NCI-H146 treated with DMSO at 0.1 percent for 48 hours (cell line): ENCODE data around the gene ZNF443.
"Not testable (repeated sequence)": the region's sequence is repeated elsewhere in the genome, so short reads cannot be mapped to it uniquely, and the experiment has no call there.

Experiments
- DNase-seq: peaks from one replicate; lab custom pipeline; 2025; ENCODE audit not compliant: unreplicated experiment; lab: John Stamatoyannopoulos, UW

The ZNF443 gene

DNA sequence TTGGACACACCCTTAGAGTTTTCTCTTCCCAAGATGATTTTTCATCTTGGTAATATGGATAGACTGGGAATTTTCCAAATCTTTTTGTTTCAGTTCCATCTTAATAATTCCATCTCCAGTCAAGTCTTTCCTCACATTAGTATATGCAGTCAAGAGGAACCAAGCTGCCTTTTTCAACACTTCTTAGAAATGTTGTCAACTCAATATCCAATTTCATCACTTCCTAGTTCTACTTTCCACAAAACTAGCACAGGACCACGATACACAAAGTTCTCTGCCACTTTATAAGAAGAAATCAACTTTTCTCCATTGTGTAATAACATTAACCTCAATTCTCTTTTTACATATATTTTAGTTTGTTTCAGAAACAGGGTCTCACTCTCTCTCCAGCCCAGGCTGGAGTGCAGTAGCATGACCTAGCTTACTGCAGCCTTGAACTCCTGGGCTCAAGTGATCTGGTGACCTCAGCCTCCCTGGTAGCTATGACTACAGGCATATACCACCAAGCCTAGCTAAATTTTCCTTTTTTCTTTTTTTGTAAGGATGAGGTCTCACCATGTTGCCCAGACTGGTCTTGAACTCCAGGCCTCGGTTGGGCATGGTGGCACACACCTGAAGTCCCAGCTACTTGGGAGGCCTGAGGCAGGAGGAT lies 15.5 kb downstream of the ZNF443 start:
- no peak for DNase-seq

DNA sequence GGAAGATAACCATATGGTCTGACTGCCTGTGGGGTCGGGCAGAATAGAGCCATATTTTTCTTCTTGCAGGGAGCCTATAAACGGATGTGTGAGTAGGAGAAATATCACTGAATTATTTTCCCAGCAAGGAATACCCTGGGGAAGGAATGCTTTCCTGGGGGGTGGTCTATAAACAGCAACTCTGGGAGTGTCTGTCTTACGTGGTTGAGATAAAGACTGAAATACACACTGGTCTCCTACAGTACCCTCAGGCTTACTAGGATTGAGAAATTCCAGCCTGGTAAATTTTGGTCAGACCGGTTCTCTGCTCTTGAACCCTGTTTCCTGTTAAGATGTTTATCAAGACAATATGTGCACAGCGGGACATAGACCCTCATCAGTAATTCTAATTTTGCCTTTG lies 23.5 kb downstream of the ZNF443 start:
- DNase-seq, result not testable (repeated sequence)

DNA sequence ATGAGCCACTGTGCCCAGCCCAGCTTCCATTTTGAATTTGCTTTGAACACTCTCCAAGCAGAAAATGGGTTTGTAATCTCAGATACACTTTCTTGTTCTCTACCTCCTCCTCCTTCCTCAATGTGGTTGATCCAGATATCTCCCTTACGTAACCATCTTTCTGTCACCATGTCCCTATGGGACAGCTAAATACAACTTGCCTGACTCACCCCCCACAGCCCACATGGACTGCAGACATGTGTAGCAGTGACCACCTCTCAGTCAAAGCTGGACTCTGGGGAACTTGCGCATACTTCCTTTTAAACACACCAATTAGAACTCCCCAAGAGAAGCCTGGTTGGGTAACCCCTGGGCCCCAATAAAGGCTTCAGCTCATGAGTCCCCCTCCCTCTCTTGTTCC lies 28.9 kb downstream of the ZNF443 start:
- DNase-seq, result no peak

DNA sequence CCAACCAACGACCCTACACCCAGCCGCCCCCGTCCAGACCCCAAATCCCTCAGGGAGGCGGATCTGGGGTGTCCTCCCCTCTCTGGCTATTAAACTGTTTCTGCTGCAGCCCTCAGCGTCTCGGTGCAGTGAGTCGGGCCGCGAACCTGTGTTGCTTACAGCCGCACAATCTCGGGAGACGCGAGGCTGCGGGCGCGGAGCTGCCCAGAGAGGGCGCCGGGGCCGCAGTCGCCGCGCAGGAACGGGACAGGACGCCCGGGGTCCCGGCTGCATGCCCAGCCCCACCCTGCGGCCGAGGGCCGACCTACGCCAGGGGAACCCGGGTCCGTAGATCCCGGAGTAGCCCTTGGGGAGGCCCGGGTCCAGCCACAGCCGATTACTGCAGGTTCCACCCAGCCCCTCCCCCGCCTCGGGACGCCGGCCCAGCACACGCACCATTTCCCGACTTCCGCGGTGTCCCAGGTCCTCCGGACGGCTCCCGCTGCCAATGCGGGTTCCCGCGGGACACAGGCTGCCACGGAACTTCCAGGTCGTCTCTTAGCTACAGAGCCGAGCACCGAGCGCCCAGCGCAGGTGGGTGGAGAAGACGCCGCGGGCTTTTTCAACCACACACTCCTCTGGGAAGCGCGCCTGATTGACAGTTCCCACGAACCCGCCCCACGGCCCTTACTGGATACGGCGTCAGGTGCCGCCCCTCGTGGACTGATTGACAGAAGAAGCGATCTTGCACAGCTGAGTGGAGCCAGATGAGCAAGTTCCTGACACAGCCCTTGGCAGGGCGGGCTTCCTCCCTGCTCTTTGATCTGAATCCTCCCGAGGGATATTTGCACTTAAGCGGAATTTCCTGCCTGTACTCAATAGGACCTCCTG lies 40.0 kb downstream of the ZNF443 start, which contains the start of gene ZNF799:
TSS of gene ZNF799 (minus strand) at position 639 of the 870 bp plus-strand sequence. CDS start at position 438, 201 bp downstream.
- peak; percentile 98 for DNase-seq

DNA sequence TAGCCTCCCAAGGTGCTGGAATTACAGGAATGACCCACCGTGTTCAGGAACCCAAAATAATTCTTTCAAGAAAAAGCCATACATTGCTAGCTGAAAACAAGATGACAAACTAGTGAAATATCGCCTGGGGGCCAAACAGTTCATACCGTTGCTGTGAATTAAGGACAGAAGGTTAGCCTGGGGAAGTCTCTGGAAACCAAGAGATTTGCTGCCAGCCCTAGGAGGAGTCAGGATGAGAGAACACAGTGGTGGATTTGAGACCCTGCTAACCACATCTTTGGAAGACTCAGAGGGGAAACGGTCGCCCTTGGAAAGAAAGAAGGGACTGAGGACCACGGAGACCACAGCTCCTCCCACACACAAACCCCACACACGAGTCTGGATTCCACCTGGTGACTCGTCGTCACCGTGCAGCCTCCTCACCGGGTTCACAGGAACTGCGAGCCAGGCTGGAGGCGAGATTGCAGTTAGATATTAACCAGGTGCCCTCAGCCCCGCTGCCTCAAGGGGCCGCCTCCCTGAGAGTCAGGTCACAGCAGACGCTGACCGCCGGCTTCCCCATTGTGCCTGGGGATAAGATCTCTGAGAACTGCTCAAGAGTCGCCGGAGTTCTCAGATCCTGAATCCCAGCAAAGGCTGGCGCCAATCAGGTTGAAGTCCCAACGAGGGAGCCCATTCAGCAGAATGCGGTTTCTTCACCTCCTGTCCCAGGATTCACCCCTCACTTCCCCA lies 40.8 kb downstream of the ZNF443 start:
- not testable (repeated sequence) for DNase-seq

DNA sequence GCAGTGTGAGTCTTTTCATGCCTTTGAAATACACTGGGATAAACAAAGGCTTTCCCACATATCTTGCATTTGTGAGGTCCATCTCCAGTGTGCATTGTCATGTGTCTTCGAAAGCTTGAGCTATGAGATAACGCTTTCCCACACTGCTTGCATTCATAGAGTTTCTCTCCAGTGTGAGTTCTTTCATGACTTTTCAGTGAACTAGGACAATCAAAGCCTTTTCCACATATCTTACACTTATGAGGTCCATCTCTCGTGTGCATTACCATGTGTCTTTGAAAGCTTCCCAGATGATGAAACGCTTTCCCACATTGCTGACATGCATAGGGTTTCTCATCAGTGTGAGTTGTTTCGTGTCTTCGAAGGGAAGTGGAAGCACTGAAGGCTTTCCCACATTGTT lies 49.7 kb downstream of the ZNF443 start:
- DNase-seq, result not testable (repeated sequence)

DNA sequence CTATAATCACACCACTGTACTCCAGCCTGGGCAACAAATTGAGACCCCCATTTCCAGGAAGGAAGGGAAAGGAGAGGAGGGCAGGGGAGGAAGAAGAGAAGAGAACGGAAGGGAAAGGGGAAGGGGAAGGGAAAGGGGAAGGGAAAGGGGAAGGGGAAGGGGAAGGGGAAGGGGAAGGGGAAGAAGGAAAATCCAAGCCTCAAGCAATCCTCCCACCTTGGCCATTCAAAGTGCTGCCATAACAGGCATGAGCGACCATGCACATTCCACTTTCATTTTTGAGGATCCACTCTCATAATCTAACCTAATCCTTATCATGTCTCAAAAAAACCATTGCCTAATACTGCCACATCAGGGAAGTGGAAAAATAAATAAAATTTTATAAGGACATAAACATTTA lies 54.5 kb downstream of the ZNF443 start:
- DNase-seq, result not testable (repeated sequence)

DNA sequence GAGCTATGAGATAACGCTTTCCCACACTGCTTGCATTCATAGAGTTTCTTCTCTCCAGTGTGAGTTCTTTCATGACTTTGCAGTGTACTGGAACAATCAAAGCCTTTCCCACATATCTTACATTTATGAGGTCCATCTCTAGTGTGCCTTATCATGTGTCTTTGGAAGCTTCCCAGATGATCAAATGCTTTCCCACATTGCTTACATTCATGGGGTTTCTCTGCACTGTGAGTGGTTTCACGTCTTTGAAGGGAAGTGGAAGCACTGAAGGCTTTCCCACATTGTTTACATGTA lies 60.4 kb downstream of the ZNF443 start:
- DNase-seq, result no peak

DNA sequence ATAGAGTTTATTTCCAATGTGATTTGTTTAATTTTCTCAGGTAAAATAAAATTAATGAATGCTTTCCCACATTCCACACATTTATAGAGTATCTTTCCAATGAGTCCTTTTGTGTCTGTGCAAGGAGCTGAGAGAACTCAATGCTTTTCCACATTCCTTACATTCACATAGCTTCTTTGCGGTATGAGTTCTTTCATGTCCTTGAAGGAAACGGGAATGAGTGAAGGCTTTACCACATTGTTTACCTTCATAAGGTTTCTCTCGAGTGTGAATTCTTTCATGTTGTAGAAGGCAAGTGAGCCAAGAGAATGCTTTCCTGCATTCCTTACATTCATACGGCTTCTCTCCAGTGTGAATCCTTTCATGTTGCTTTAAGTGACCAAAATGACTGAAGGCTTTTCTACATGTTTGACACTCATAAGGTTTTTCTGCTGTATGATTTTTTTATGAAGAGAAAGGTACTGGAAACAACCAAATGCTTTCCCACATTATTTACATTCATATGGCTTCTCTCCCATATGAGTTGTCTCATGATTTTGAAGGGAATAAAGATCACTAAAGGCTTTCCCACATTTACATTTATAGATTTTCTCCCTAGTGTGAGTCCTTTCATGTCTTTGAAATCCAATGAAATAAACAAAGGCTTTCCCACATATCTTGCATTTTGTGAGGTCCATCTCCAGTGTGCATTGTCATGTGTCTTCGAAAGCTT lies 60.9 kb downstream of the ZNF443 start:
- DNase-seq, result no peak
